RPMI7951 (cell line): ENCODE data around the gene GCSH. TPM values are rescaled to one million over a fixed set of nuclear protein-coding genes. Genes with fewer than 3 reads are reported as not detected.

Experiments
- DNase-seq: peaks from one replicate; pipeline ENCODE4 v3.0.0-alpha.2; 2012; ENCODE audit warnings: low read depth
- total RNA-seq: library from RNA; depleted of rRNA; stranded (reverse); fragments of >200 nt; shearing (Covaris generic); gene quantifications from 2 replicates; pipeline ENCODE4 v1.2.3, GENCODE V29; 2014

GCSH gene
- total RNA-seq, 1 experiment from 2014 or later: 61.9 TPM

DNA sequence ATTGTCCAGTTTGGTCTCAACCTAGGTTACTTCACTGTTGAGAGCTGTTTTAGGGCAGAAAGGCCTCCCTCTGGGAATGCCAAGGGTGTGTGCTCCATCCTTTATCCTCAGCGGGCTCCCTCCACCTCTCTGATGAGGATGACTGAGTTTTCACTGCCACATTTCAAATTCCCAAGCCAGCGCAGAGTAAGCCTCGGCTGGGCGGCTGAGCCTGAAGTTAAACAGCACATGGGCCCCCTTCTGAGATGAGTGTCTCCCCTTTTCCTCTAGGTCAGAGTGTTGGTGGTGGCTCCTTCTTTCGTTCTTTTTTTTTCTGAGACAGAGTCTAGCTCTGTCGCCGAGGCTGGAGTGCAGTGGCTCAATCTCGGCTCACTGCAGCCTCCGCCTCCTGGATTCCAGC is 5.5 kb upstream of the GCSH start:
- DNase-seq: no peak

DNA sequence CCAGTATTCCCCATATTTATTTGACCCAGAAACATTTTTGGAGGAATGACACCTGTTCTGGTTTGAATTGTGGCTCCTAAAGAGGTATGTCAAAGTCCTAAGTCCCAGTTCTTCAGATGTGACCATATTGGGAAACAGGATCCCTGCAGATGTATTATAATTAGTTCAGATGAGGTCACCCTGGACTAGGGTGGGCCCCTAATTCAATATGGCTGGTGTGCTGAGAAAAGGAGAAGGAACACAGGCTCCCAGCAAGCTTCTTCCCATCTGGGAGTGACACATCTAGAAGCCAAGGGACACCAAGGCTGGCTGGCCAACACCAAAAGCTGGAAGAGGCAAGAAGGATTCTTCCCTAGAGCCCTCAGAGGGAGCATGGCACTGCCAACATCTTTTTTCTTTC is 3.8 kb upstream of the GCSH start:
- DNase-seq: no peak

DNA sequence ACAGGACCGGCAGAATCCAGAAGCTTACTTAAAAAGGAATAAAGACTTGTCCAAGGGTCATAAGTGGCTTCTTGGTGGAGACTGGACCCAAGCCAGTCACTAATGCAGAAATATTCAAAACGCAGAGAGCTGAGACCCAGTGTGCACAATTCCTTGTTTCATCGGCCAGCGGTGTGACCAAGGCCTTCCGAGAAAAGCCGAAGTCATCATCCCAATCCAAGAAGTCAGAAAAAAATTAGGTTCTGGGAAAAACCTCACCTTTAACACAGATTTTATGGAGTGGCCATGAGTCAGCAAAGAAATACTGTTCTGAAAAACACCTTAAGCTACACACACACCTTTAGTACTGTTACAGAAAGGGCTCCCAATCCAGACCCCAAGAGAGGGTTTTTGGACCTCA is 1.0 kb upstream of the GCSH start:
- DNase-seq: no peak

DNA sequence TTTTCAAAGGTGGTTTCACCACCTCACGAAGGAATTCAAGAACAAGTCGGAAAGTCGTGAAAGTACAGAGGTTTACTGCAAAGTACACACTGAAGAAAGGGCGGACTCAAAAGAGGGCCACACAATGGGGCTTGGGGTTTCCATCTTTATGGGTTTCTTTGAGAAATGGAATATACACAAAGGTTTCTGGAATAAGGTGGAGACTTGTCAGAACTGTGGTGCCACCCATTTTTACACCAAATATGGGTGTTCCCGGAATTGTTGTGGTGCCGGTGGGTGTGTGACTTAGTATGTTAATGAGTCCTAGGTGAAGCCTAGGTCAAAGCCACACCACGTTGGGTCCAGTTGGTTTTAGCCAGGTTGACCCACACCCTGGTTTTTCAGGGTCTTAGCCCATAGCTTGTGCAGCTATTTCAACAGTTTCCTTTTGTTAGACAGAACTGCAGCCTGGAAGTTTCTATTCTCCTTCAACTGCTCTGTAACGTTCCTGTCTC is 567 bp upstream of the GCSH start:
- DNase-seq: no peak

DNA sequence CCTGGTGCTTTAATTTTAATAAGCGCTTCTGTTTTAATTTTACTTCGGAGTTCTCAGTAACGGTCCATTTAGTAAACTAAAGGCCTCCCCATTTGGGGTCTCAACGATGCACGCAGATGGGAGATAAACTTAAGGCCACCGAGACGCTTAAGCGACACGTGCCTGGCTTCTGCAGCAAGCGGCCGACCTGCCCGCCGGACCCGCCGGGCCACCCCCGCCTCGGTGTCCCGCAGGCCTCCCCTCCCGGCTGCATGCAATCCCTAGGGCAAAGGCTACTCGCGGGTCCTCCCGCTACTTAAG is 592 bp downstream of the GCSH start:
- DNase-seq: no peak

DNA sequence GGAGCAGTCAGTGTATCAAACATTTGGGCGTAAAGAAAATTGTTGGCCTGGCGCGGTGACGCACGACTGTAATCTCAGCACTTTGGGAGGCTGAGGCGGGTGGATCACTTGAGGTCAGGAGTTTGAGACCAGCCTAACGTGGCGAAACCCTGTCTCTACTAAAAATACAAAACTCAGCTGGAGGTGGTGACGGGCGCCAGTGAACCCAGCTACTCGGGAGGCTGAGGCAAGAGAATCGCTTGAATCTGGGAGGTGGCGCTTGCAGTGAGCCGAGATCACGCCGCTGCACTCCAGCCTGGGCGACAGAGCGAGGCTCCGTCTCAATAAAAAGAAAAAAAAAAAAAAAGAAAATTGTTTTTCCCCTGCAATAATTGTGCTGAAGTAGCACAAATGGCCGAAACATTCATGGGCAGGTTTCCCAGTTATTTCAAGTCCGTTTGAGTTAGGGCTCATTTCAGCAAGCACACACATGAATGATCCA is 1.4 kb downstream of the GCSH start:
- DNase-seq: peak; percentile 23

DNA sequence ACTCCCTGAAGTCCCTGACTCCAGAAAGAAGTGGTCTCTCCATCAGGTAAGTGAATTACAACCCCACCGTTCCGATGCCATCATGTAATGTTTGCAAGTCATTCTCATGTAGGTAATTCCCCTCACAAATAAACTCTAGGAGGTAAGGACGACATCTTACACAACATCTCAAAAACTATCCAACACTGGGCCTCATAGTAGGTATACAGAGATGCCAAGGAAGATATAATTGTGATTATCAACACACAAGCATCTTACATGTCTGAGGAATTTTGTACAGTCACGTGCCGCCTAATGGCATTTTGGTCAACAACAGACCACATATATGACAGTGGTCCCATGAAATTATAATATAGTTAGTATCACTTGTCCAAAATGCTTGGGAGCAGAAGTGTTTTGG is 7.4 kb downstream of the GCSH start:
- no peak for DNase-seq

DNA sequence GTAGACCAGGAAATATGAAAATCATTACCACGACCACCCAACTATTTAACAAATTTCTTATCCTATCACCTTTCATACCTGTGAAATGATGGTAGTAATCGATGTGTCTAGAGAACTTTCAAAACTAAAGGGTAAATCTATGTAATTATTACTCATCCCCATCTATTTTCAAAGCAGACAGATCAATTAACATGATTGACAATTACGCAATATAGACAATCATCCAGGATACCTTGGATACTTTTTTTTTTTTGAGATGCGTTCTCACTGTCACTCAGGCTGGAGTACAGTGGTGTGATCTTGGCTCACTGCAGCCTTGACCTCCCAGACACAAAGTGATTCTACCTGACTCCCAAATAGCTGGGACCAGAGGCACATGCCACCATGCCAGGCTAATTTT is 15.2 kb downstream of the GCSH start:
- DNase-seq: no peak

DNA sequence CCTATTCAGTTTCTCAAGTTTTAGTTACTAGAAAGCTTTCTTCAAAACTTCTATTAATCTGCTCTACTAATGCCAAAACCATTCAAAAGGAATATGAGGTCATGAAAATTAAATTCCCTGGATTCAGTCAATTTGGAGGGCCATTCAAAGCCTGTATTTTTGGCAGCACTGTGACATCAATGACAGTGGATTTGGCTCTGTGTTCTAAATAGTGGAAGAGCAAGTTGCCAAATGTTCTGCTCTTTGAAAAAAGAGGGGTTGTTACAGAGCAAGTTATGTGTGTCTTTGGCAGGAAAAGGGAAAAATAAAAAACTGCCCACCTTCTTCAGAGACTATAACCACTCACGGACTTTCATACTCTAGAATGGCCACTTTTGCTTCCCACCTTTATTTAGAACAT is 16.0 kb downstream of the GCSH start:
- DNase-seq: no peak

DNA sequence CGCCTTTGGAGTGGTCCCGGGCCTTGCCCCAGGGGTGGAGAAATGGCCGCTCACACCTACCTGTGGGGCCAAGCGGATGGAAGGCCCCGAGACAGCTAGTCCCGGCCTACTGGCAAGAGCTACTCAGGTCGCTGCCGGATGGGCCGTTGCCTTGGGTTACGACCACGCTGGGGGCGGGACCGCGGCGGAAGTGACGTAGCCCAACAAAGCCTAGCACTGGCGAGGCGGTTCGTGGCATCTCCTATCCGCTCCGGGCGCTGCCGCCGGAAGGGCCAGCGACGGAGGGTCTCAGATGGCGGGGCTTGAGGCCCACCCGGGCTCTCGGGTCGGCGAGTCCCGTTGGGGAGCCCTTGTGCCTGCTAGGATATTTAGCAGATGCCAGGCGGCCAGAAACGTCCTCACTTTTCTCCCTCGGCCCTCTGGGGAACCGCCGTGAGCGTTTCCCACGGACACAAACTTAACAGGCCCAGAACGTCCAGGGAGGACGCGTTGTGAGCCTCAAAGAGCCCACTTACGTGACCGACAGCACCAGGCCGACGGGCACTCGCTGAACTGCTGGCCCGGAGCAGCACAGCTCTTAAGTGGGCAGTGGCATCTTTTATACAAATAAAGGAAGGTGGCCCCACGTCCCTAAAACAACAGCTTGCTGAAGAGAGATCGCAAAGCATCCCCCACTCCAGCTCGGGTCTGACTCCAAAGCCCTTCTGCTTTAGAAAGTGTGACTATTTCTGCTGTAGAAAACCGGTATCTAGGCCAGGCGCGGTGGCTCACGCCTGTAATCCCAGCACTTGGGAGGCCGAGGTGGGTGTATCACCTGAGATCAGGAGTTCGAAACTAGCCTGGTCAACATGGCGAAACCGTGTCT is 18.9 kb downstream of the GCSH start, which contains the start of gene C16orf46:
TSS of gene C16orf46 (minus strand) at position 163 of the 865 bp plus-strand sequence. CDS start 13,283 bp downstream, outside the sequence.
- DNase-seq: peak; percentile 93

DNA sequence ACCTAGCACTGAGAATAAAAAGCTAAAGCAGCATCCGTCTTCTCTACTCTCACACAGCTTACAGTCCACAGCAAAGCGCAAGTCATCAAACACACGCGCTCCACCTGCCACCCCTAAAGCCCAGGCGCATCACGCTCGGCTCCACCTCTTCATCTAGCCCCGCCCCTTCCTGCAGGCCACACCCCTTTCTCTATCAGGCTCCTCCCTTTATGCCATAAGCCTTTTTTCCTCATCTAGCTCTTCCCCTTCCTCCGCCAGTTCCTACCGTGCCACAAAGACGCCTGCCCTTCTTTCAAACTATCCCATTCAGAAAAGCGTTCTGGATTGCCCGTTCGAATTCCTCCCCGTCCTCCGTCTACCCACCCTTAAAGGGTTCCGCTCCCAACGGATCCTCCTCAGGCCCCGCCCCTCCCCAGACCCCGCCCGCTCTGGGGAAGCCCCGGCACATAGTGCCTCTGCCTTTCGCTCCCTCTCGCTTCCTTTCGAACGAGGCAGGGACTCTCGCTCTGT is 19.6 kb downstream of the GCSH start:
- peak; percentile 79 for DNase-seq

DNA sequence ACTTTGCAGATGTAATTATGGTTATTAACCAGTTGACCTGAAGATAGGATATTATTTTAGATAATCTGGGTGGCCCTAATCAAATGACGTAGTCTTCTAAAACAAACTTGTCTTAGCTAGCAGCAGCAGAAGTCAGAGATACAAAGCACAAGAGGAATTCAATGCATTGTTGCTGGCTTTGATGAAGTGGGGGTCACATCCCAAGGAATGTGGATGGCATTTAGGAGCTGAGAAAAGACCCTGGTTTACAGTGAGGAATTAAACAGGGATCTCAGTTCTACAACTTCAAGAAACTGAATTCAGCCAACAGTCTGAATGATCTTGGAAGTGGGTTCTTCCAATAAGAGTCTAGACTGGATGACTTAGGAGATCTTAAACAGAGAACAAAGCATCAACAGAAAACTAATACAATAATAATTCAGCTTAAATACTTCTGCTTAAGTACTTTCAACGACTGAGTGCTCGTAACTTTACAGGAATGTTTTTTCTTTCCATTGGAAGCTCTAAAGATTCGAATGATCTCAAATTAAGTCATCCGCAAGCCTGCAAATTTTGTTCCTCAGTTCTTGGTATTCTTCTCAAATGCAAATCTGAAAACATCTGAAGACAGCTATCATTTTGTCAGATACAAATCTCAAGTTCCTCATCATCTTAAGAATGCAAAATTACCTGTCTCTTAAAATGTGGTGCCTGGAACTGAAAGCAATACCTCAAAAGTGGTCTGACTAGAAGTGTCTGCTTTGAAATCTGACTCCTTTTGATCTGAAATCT is 22.4 kb downstream of the GCSH start:
- no peak for DNase-seq

DNA sequence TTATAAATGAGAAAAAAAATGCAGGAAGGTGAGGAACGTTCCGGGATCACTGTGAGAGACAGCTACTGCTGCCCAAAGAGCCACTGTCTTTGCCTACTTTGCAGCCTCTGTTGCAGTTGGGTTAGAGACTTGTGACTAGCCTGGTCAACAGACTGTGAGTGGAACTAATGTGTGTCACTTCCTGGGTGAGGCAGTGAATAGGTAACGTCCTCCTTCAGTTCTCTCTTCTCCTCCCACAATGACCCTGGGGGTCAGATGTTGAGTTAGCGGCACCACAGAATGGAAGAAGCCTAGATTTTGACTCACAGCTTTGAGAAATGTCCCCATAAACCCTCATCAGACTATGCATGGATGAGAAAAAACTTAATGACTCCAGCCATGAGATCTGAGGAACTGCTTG is 24.4 kb downstream of the GCSH start:
- peak; percentile 57 for DNase-seq

DNA sequence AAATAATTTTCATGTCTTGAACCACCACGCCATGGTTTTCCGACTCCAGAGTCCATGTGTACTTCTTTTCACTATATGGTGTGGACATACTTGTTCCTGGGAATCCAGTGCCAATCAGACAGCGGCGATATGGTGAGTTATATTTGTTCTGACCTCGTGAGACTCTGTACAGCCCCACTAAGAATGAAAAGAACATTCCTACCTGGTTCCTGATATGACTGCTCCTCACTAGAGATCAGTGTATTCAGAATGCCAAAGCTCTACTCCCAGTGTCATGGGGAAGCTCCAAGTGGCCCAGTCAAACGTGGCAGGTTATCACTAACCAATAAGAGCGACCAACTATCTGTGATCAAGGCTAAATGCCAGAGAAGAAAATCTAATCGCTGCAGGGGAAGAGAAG is 25.2 kb downstream of the GCSH start:
- no peak for DNase-seq

DNA sequence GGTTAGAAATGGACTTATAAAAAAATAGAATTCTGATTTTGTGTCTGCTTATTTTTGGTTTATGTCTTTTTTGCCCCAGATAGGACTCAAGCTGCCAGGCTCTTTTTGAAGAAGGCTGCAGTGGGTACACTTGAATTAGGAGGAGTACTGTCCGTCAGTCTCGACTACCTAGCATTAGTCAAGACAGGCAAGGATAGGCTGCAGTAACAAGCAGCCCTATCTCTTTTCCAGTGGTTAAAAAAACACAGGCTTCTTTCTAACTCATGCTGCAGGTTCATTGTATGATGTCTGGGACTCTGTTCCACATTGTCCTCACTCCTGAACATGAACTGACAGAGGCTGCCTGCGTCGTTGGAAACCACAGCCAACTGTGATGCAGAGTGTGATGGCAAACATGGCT is 27.1 kb downstream of the GCSH start:
- no peak for DNase-seq

DNA sequence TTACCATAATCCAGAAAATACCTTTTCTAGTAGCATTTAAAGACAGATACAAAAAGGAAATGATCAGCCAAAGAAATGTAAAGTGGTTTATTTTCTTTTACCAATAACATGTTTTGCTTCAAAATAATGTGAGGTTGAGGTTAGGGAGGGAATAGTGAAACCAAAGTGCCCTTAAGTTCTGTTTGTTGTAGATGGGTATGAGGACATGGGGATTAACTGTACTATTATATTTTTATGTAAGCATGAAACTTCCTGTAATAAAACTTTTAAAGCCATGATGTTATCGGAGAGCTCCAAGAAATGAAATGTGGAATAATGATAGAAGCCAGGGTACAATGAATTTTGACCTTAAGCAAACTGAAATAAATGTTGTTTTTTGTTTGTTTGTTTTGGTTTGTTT is 29.0 kb downstream of the GCSH start:
- DNase-seq: no peak

DNA sequence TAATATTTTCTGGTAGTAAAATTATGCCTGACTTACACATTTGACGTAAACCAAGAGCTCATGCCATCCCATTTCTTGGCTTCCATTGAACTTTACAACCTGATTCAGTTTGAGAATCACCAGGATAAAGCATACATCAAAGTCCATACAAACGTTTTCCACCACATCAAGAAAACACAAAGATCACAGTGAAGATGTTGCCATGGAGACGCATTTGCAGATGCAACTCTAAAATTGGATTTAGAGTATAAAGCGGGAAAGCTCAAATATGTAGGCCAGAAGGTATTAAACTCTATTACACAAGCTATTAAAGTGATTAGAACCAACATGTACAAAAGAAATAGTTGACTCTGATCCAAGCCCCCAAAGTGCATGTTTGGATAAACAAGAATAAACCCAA is 29.5 kb downstream of the GCSH start:
- DNase-seq: no peak

DNA sequence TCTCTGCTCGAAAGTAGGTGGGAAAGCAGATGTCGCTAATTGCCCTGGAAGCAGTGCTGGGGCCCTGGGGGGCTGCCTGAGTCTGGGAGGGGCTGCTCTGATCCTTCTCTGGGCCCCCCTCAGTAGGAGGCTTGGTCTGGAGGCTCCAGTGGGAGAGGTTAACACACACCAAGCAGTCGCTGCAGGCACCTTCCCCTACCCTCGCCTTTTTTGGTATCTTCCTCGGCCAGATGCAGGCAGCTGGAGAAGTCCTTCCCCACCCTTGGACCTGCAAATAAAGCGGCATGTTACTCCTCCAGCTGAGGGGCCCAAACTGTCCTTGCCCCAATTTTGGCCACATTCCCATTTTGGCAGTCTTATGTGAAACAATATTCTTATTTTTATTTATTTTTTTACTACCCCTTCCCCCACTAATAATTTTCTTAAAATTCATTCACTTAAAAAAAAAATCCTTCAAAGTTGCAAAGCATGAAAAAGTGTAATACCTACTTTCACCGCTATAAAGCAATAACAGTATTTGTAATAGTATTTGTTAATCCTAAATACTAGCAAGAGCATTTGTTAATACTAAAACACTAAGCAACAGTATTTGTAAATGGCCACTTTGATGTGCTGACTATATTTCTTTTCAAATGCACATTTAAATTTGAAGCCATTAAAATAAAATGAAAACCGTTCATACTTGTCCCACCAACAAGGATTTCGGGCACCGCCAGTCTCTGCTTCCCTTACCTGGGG is 34.2 kb downstream of the GCSH start:
- DNase-seq: no peak

DNA sequence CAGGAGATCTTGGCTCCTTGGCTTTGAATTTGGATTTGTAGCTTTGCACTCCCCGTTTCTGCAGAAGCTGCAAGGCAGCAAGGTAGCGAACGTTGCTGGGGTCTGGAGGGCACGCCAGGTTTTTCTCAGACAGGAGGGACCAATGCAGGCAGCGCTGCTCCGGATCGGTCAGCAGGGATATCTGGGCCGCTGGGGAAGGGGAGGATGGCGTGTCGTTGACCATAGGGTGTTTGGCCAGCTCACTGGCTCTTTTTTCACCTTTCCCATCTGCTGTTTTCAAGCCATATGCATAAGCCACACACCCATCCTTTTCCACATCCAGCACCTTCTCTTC is 34.9 kb downstream of the GCSH start:
- no peak for DNase-seq

DNA sequence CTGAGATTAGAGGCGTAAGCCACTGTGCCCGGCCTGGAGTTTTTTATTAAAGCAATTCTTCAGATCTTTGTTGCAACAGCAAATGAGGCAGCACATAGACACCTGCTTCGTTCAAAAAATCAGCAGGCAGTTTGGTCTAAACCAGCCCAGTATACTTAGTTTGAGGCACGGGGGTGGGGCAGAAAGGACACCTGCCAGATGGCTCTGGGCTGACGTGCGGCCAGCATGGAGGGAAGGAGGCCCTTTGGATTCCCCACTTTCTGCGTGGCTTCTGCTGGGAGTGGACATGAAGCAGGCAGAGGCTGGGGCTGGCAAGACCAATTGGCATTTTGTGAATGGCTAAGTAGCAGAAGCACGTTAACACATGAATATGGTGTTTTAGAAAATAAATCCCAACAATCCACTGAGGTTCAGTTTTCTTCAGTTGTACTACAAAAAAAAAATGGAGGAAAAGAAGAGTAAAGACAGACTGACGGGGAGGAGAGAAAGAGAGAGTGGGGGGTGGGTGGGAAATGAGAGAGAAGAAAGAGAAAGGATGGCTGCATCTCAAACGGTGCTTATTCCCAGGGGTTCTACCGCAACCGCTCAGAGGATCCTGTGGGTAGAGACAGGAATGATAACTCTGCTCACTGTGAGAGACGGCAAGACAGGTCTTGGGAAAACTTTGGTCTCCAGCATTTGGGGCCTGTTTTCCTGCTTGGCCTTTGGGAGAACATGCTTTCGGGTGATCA is 35.5 kb downstream of the GCSH start:
- DNase-seq: no peak

DNA sequence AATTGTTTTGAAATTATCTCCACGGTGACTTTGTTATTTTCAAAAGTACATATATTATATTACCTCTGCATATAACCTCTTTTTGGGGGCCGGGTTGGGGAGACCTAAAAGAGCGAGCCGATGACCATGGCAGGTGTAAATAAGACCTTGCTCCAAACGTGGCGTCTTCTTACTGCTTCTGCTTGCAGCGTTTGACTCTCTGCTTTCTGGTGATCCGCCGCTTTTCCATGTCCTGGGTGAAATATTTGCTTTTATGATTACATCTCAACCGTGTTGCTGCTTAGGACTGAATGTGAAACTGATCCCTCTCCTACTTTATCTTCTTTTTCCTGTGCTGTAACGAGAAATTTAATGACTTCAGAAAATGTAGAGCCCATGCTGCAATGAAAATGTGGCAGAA is 42.4 kb downstream of the GCSH start:
- no peak for DNase-seq

DNA sequence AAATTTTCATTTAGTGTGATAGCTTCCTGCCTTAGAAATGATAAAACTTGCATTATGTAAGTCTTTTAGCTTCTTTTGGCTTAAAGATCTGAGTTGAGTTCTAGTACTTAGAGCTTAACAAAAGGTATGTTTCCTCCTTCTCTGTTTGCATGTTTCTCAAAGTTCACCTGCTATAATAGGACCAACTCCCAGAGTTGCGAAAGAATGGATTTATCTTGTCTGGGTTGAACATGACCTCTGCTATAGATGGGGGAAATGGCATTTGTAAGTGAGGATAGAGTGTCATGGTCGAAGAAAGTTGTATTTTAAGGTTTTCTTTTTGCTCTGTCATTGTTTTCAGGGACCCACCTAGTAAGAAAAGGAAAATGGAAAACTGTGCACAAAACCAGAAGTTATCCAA is 53.4 kb downstream of the GCSH start:
- DNase-seq: no peak
